Thyroid gland (tissue), 4 donors: ENCODE measurements around the gene GYPC. TPM values are rescaled to one million over a fixed set of nuclear protein-coding genes. Genes with fewer than 3 reads are reported as not detected.
"Not testable (repeated sequence)": the region's sequence is repeated elsewhere in the genome, so short reads cannot be mapped to it uniquely, and the experiment has no call there.

ENCODE experiments used
- DNase-seq, 2 donors: peaks; one replicate each; pipeline ENCODE4 v3.0.0-alpha.2; 2019
- H3K27ac ChIP-seq, 3 donors: fragments of 200-600 bp; sonication (generic); 1 replicate in 2 of 3; 2 replicates in 1 of 3; pipeline ENCODE4 v1.5.1; 2016 to 2019; ENCODE audit warnings: mild to moderate bottlenecking in 1 of 3, moderate library complexity in 1 of 3
- H3K27me3 ChIP-seq: fragments of 200-600 bp; sonication (generic); one replicate; pipeline ENCODE4 v1.5.1; 2019
- H3K36me3 ChIP-seq, 2 donors: fragments of 200-600 bp; sonication (generic); one replicate each; pipeline ENCODE4 v1.5.1; 2016 to 2019
- H3K4me1 ChIP-seq, 2 donors: fragments of 200-600 bp; sonication (generic); one replicate each; pipeline ENCODE4 v1.5.1; 2017 to 2019
- H3K4me3 ChIP-seq, 3 donors: fragments of 200-600 bp; sonication (generic); replicated peaks in 1 of 3; 1 replicate in 2 of 3; 2 replicates in 1 of 3; pipeline ENCODE4 v1.5.1; 2016; ENCODE audit warnings: mild to moderate bottlenecking in 1 of 3
- H3K9me3 ChIP-seq: fragments of 200-600 bp; sonication (generic); one replicate; pipeline ENCODE4 v1.5.1; 2017
- CTCF ChIP-seq, 6 experiments: fragments of 200-600 bp in 3 of 6; fragments of 450-650 bp in 3 of 6; sonication (generic) in 3 of 6; IDR thresholded peaks; one replicate each; pipeline ENCODE4 v1.5.1; 2016 to 2019; ENCODE audit warnings: antibody characterized with exemption in 6 of 6, mild to moderate bottlenecking in 2 of 6, inconsistent platforms in 1 of 6, moderate library complexity in 1 of 6
- POLR2A ChIP-seq, 2 donors: fragments of 450-650 bp; IDR thresholded peaks; one replicate each; pipeline ENCODE4 v1.6.1; 2017; ENCODE audit warnings: antibody characterized with exemption in 2 of 2, mild to moderate bottlenecking in 2 of 2, moderate library complexity in 1 of 2
- WGBS, 2 donors: methylation state at CpG; one replicate each; pipeline ENCODE4 v1.1.5; 2017; 5-methylcytosine and 5-hydroxymethylcytosine counted together
- intact Hi-C: fragments of 100-400 bp; cut with DNase I; formaldehyde crosslinking; loops from one replicate; pipeline ENCODE4 v1.15.1; 2023
- total RNA-seq, 4 donors: library from RNA; depleted of rRNA; stranded (reverse); fragments of >200 nt; gene quantifications; one replicate each; pipeline ENCODE4 v1.2.3, GENCODE V29; 2016

GYPC gene
- total RNA-seq, 4 donors from 2014 or later, result 17.1 to 83.6 (median 42.5) TPM

- no peaks in the 10 kb centered on the region for H3K27me3 ChIP-seq
- no peak overlapping the region for H3K4me3 ChIP-seq
- intact Hi-C loops, result no loop called here
- no peaks in the 10 kb centered on the region for H3K4me1 ChIP-seq
- WGBS, 2 donors, result 87 to 90% methylated on average over 3 of the region's 3 CpGs
- DNase-seq, result no peak
- no peaks in the 10 kb centered on the region for H3K9me3 ChIP-seq
- TF ChIP-seq POLR2A (IDR thresholded peaks at IDR 0.05), result no peak
- TF ChIP-seq CTCF (IDR thresholded peaks at IDR 0.05), result no peak
- H3K36me3 ChIP-seq, result no peaks in the 10 kb centered on the region
- no peak overlapping the region for H3K27ac ChIP-seq
These were observed 12.0 kb upstream of the GYPC start for GRCh38 chr2:126643972-126644371.

DNA sequence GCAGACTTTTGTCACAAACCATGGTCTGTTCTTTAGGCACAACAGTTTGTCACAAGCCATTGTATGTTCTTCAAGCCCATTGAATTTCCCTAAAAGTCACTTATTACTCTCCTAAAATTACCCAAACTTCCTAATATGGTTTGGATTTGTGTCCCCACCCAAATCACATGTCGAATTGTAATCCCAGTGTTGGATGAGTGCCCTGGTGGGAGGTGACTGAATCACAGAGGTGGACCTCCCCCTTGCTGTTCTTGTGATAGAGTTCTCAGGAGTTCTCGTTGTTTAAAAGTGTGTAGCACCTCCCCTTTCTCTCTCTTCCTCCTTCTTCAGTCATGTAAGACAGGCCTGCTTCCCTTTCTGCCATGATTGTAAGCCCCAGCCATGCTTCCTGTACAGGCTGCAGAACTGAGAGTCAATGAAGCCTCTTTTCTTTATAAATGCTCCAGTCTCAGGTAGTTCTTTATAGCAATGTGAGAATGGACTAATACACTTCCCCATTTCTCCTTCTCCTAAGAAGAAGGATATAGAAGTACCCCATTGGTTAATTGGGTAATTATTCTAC, 11.2 kb upstream of the GYPC start:
- WGBS, 2 donors, result 49 to 53% methylated on average over 2 of the region's 2 CpGs
- TF ChIP-seq CTCF (IDR thresholded peaks at IDR 0.05) (no peak), POLR2A (IDR thresholded peaks at IDR 0.05) (no peak)
- DNase-seq, result no peak

GRCh38 chr2:126645211-126645618, 10.7 kb upstream of the GYPC start:
- TF ChIP-seq POLR2A (IDR thresholded peaks at IDR 0.05) (no peak), CTCF (IDR thresholded peaks at IDR 0.05) (no peak)
- Histone ChIP-seq H3K27me3 (no peaks in the 10 kb centered on the region), H3K36me3 (no peaks in the 10 kb centered on the region), H3K4me3 (no peak overlapping the region), H3K4me1 (no peaks in the 10 kb centered on the region), H3K9me3 (no peaks in the 10 kb centered on the region), H3K27ac (no peak overlapping the region)
- no peak for DNase-seq
- 94 to 96% methylated on average over 1 of the region's 1 CpG for WGBS, 2 donors
- intact Hi-C loops, result no loop called here

More for the DNA sequence above, 11.2 kb upstream of the GYPC start:
- Histone ChIP-seq H3K4me1 (no peaks in the 10 kb centered on the region), H3K27me3 (no peaks in the 10 kb centered on the region), H3K27ac (no peak overlapping the region), H3K4me3 (no peak overlapping the region), H3K9me3 (no peaks in the 10 kb centered on the region), H3K36me3 (no peaks in the 10 kb centered on the region)
- intact Hi-C loops, result no loop called here

GRCh38 chr2:126646026-126646425, 9.9 kb upstream of the GYPC start:
- no peak for DNase-seq
- no peak overlapping the region for H3K27ac ChIP-seq
- H3K9me3 ChIP-seq, result no peaks in the 10 kb centered on the region
- no peaks in the 10 kb centered on the region for H3K4me1 ChIP-seq
- 90 to 97% methylated on average over 3 of the region's 3 CpGs for WGBS, 2 donors
- intact Hi-C loops, result no loop called here
- no peak for TF ChIP-seq POLR2A (IDR thresholded peaks at IDR 0.05)
- TF ChIP-seq CTCF (IDR thresholded peaks at IDR 0.05), result no peak
- no peaks in the 10 kb centered on the region for H3K27me3 ChIP-seq
- no peak overlapping the region for H3K4me3 ChIP-seq
- no peaks in the 10 kb centered on the region for H3K36me3 ChIP-seq

DNA sequence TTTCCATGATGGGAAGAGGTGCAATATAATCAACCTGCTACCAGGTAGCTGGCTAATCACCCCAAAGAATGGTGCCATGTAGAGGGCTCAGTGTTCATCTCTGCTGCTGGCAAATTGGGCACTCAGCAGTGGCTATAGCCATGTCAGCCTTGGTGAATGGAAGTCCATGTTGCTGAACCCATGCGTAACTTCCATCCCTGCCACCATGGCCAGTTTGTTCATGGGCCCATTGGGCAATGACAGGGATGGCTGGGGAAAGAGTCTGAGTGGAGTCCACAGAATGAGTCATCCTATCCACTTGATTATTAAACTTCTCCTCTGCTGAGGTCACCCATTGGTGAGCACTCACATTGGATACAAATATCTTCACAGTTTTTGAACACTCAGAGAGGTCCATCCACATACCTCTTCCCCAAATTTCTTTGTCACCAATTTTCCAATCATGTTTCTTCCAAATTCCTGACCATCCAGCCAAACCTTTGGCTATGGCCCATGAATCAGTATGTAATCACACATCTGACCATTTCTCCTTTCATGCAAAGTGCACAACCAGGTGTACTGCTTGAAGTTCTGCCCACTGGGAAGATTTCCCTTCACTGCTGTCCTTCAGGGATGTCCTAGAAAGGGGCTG, 8.1 kb upstream of the GYPC start:
- DNase-seq, intact Hi-C loops, H3K4me3 ChIP-seq: not testable (repeated sequence)

GRCh38 chr2:126648345-126648786, 7.6 kb upstream of the GYPC start:
- H3K4me1 ChIP-seq, H3K9me3 ChIP-seq, H3K27me3 ChIP-seq, H3K36me3 ChIP-seq, intact Hi-C loops, H3K4me3 ChIP-seq, DNase-seq, H3K27ac ChIP-seq: not testable (repeated sequence)
- 67 to 80% methylated on average over 3 to 5 of the region's 5 CpGs for WGBS, 2 donors

More for the DNA sequence above, 8.1 kb upstream of the GYPC start:
- not testable (repeated sequence) for H3K27ac ChIP-seq, H3K36me3 ChIP-seq, H3K4me1 ChIP-seq, H3K27me3 ChIP-seq, H3K9me3 ChIP-seq
- 100% methylated on average over 1 of the region's 1 CpG for WGBS, 2 donors
